ENCODE results near the gene SMC4. TPM values are rescaled to one million over a fixed set of nuclear protein-coding genes. Genes with fewer than 3 reads are reported as not detected.
"Not testable (repeated sequence)": the region's sequence is repeated elsewhere in the genome, so short reads cannot be mapped to it uniquely, and the experiment has no call there.

The SMC4 gene
- total RNA-seq, 1 donor from 2014 or later: 194 TPM

DNA sequence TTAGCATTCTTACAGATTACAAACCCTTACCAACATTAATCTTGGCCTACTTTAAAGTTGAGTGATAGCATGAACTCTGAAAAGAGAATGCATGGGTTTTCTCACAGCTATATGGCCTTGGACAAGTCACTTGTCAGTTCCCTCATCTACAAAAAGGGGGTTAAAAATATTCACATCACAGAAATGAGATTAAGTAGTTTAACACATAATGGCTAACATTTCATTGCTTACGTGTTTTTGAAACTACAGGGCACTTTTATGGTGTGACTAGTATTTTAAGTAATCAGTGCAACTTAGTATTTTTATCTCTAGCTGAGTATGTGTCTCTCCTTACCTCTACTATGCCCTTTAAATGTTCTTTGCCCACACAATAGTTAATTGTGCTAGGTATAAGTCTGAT, 36.3 kb downstream of the SMC4 start:
- H3K4me1 Mint-ChIP-seq (ENCODE audit: low read depth): peaks cover 40% of the 10 kb centered on the region
- H3K27me3 Mint-ChIP-seq (ENCODE audit: low read depth): no peaks in the 10 kb centered on the region
- no peaks in the 10 kb centered on the region for H3K9me3 Mint-ChIP-seq
- H3K27ac Mint-ChIP-seq: no peak overlapping the region
- H3K4me3 Mint-ChIP-seq (ENCODE audit: low read depth): no peak overlapping the region
- peaks cover 92% of the 10 kb centered on the region for H3K36me3 Mint-ChIP-seq (ENCODE audit: low read depth)
- intact Hi-C loops (cut with micrococcal nuclease): no loop called here
- no peak for DNase-seq (ENCODE audit: low spot score)

DNA sequence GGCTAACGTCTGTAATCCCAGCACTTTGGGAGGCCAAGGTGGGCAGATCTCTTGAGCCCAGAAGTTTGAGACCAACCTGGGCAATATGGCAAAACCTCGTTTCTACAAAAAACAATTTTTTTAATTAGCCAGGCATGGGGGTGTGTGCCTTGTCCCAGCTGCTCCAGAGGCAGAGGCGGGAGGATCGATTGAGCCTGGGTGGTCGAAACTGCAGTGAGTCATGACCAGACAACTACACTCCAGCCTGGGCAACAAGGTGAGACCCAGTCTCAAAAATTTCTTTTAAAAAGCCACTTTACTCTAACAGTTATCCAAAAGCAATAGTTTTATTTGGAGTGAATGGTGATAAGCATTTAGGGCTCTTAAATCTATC, 37.6 kb downstream of the SMC4 start:
- H3K9me3 Mint-ChIP-seq: no peaks in the 10 kb centered on the region
- H3K36me3 Mint-ChIP-seq (ENCODE audit: low read depth): peaks cover 91% of the 10 kb centered on the region
- H3K4me1 Mint-ChIP-seq (ENCODE audit: low read depth): peaks cover 46% of the 10 kb centered on the region
- H3K4me3 Mint-ChIP-seq (ENCODE audit: low read depth): no peak overlapping the region
- no peak for DNase-seq (ENCODE audit: low spot score)
- H3K27ac Mint-ChIP-seq: peak overlapping the region; percentile 42
- H3K27me3 Mint-ChIP-seq (ENCODE audit: low read depth): no peaks in the 10 kb centered on the region
- intact Hi-C loops (cut with micrococcal nuclease): no loop called here

DNA sequence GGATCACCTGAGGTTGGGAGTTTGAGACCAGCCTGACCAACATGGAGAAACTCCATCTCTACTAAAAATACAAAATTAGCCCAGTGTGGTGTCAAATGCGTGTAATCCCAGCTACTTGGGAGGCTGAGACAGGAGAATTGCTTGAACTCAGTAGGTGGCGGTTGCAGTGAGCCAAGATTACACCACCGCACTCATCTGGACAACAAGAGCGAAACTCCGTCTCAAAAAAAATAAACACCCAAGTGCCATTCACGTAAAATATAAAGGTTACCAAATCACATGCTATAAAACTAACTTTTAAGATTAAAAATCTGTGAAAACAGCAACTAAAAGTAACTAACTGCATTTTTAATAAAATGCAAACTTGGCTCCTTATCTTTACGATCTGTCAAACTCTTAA, 41.2 kb downstream of the SMC4 start:
- no peaks in the 10 kb centered on the region for H3K9me3 Mint-ChIP-seq
- H3K4me3 Mint-ChIP-seq (ENCODE audit: low read depth): no peak overlapping the region
- intact Hi-C loops (cut with micrococcal nuclease): no loop called here
- peaks cover 88% of the 10 kb centered on the region for H3K36me3 Mint-ChIP-seq (ENCODE audit: low read depth)
- peaks cover 62% of the 10 kb centered on the region for H3K4me1 Mint-ChIP-seq (ENCODE audit: low read depth)
- no peaks in the 10 kb centered on the region for H3K27me3 Mint-ChIP-seq (ENCODE audit: low read depth)
- DNase-seq (ENCODE audit: low spot score): no peak
- H3K27ac Mint-ChIP-seq: peak overlapping the region; percentile 15

DNA sequence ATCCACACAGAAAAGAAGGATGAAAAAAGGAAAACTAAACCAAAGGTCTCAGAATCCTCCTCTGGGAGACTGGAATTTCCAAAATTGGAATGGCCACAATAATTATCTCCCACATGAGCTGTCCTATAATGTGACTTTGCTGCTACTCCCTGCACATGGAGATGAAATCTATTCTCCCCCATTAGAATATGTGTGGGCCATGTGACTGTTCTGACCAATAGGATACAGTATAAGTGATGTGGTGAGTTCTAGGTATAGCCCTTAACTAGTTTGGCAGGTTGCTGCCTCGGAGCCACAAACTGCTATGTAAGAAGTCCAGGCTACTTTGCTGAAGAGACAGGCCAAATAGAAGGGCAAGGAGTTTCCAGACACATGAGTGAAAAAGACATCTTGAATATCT, 45.0 kb downstream of the SMC4 start:
- Mint-ChIP-seq H3K27me3 (ENCODE audit: low read depth) (no peaks in the 10 kb centered on the region), H3K4me3 (ENCODE audit: low read depth) (no peak overlapping the region), H3K9me3 (no peaks in the 10 kb centered on the region), H3K36me3 (ENCODE audit: low read depth) (peaks cover 87% of the 10 kb centered on the region), H3K4me1 (ENCODE audit: low read depth) (peaks cover 57% of the 10 kb centered on the region), H3K27ac (peak overlapping the region; percentile 58)
- intact Hi-C loops (cut with micrococcal nuclease): no loop called here
- DNase-seq (ENCODE audit: low spot score): no peak

DNA sequence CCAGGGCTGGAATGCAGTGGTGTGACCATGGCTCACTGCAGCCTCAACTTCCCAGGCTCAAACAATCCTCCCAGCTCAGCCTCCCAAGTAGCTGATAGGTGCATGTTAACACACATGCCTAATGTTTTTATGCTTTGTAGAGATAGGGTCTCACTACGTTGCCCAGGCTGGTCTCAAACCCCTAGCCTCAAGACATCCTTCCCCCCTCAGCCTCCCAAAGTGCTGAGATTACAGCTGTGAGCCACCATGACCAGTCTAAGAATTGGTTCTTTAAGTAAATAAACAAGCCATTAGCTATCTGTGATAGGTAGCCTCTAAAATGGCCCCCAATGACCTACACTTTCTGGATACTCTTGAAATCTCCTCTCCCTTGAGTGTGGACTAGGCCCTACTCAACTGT, 46.4 kb downstream of the SMC4 start:
- Mint-ChIP-seq H3K4me1 (ENCODE audit: low read depth) (peaks cover 57% of the 10 kb centered on the region), H3K36me3 (ENCODE audit: low read depth) (peaks cover 80% of the 10 kb centered on the region)

DNA sequence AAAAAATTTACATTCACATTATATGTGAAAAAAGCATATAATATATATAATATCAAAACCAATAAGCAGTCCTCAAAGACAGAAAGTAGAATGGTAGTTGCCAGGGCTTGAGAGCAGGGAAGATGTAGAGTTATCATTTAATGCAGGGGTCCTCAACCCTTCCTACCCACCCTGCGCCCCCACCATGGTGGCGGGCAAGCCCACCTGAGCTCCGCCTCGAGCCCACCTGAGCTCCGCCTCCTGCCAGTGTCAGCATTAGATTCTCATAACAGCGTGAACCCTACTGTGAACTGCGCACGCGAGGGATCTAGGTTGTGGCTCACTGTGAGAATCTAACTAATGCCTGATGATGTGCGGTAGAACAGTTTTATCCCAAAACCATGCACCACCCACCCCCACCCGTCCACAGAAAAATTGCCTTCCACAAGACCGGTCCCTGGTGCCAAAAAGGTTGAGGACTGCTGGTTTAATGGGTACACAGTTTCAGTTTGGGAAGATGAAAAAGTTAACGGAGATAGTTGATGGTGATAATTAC, 47.1 kb downstream of the SMC4 start:
- intact Hi-C loops (cut with micrococcal nuclease): loop anchor here (5.0 kb wide), 1 partner anchor 311 kb away; the partner anchor contains the start of gene PPM1L
- Mint-ChIP-seq H3K4me1 (ENCODE audit: low read depth) (peaks cover 57% of the 10 kb centered on the region), H3K9me3 (peaks cover 5% of the 10 kb centered on the region), H3K4me3 (ENCODE audit: low read depth) (peak overlapping the region; percentile 53), H3K36me3 (ENCODE audit: low read depth) (peaks cover 74% of the 10 kb centered on the region), H3K27ac (no peak overlapping the region), H3K27me3 (ENCODE audit: low read depth) (no peaks in the 10 kb centered on the region)
- no peak for DNase-seq (ENCODE audit: low spot score)

More for the DNA sequence above, 46.4 kb downstream of the SMC4 start:
- intact Hi-C loops (cut with micrococcal nuclease): loop anchor here (5.0 kb wide), 1 partner anchor 311 kb away; the partner anchor contains the start of gene PPM1L
- DNase-seq (ENCODE audit: low spot score): no peak
- Mint-ChIP-seq H3K27me3 (ENCODE audit: low read depth) (no peaks in the 10 kb centered on the region), H3K9me3 (peaks cover 5% of the 10 kb centered on the region), H3K4me3 (ENCODE audit: low read depth) (no peak overlapping the region), H3K27ac (peak overlapping the region; percentile 47)

DNA sequence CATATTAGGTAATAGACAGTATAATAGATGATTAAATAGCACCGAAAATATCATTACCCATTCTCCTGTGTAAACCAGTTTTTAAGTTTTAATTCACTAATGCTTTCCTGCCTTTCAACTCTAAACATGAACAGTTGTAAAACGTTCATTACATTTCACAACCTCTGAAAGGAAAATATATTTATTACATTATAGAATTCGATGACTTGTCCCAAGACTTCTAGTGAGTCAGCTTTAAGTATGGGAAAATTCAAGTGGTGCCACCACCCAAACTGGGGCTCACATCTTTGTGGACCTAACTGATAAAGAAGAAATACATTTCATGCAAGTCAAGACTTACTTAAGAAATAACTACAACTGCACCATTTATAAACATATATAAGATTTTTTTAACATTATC, 48.1 kb downstream of the SMC4 start:
- Mint-ChIP-seq H3K36me3 (ENCODE audit: low read depth) (peaks cover 66% of the 10 kb centered on the region), H3K27ac (no peak overlapping the region), H3K4me3 (ENCODE audit: low read depth) (peak overlapping the region; percentile 91), H3K9me3 (peaks cover 5% of the 10 kb centered on the region), H3K27me3 (ENCODE audit: low read depth) (no peaks in the 10 kb centered on the region), H3K4me1 (ENCODE audit: low read depth) (peaks cover 49% of the 10 kb centered on the region)
- DNase-seq (ENCODE audit: low spot score): no peak
- intact Hi-C loops (cut with micrococcal nuclease): loop anchor here (5.0 kb wide), 1 partner anchor 310 kb away; the partner anchor contains the start of gene PPM1L

DNA sequence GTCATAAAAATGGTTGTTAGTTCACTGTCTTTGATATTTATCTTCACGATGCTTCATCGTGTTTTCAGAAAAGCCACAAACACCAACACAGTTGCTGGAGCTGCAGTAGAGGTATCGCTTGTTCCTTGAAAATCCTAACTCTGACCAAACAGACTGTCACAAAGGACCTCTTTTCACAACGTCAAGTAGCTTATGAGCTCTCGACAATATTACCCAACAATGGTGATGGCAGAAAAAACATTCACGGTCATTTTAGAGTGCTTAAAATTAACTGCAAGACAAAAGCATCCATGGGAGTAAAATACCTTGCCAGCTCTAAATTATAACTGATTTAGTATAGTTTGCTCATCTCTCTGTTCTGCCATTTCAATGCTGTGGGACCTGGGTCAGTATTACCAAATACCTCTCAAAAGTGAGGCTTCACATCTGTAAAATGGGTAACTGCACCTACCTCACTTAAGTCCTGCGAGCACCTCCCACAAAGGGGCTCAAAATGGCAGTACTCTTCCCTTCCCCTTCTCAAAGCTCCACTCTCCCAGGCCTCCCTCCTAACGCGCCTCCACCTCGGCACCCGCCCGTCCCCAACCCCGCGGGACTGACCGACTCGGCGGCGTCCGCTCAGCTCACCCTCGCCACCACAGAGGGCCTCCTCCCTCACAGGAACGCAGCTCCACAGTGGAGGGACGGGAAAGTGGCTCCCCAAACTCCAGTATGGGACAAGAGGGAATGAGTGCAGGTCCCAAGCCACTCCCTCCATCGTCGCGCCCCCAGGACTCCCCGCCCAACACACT, 49.6 kb downstream of the SMC4 start:
- intact Hi-C loops (cut with micrococcal nuclease): loop anchor here (1.0 to 5.0 kb wide), 4 partner anchors 37 to 308 kb away; partner anchors contain the start of genes IFT80, KPNA4, PPM1L and SMC4
- DNase-seq (ENCODE audit: low spot score): no peak
- Mint-ChIP-seq H3K9me3 (peaks cover 5% of the 10 kb centered on the region), H3K4me1 (ENCODE audit: low read depth) (peaks cover 38% of the 10 kb centered on the region), H3K27ac (peak overlapping the region; percentile 95), H3K27me3 (ENCODE audit: low read depth) (no peaks in the 10 kb centered on the region), H3K4me3 (ENCODE audit: low read depth) (peak overlapping the region; percentile 91), H3K36me3 (ENCODE audit: low read depth) (peaks cover 52% of the 10 kb centered on the region)

DNA sequence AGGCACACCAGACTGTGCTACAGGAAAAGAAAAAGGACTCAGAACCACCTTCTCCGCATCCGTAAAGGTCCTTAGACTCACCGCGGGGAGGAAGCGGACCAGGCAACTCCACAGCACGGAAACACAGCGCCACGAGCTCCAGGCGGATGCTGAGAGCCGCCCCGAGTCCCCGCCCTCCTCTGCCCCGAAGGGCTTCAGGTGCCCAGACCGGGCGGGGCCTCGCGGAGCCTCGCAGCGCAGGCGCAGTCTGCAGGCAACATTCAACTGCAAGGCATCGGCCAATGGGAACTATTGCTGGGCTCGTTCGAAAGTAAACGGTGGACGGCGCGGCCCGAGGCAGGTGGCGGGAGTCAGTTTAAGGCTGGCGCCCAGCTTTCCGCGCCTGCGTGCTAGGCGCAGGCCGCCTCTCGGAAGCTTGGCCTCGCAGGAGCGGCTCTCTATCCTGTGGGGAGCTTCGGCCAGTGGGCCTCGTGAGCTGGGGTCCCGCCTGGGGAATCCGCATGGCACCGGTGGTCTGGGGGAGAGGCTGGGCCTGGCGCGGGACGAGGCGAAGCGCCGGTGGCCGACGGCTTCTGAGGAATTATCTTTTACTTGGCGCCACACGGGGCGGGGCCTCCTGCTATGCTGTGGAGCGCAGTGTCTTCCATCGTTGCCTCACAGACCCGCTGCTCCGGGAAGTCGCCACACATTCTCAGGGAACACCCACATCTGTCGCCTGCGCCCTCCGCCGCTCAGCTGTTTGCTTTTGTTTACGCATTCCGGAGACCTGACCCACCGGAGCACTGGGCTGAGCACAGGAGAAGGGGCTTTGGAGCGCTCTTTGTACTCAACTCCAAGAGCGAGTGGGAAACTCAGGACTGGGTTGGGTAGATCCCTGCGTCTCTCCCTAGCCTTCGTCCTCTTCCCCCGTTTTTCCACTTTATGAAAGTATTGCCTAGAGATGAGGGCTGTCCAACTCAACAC, 50.5 kb downstream of the SMC4 start, which contains the start of gene TRIM59:
Gene TRIM59, minus strand, starts transcription at position 151 of the 963 bp plus-strand sequence. CDS start 10,603 bp downstream, outside the sequence.
- peak within 1 kb of the TSS; percentile 95 for H3K27ac Mint-ChIP-seq
- intact Hi-C loops (cut with micrococcal nuclease): loop anchor here (1.0 to 5.0 kb wide), 4 partner anchors 36 to 307 kb away; partner anchors contain the start of genes IFT80, KPNA4, PPM1L and SMC4
- H3K4me1 Mint-ChIP-seq (ENCODE audit: low read depth): peaks cover 33% of the 10 kb centered on the region
- peak within 1 kb of the TSS; percentile 91 for H3K4me3 Mint-ChIP-seq (ENCODE audit: low read depth)
- peaks cover 5% of the 10 kb centered on the region for H3K9me3 Mint-ChIP-seq
- peak; percentile 97 for DNase-seq (ENCODE audit: low spot score)
- peaks cover 46% of the 10 kb centered on the region for H3K36me3 Mint-ChIP-seq (ENCODE audit: low read depth)
- H3K27me3 Mint-ChIP-seq (ENCODE audit: low read depth): peaks cover 2% of the 10 kb centered on the region

DNA sequence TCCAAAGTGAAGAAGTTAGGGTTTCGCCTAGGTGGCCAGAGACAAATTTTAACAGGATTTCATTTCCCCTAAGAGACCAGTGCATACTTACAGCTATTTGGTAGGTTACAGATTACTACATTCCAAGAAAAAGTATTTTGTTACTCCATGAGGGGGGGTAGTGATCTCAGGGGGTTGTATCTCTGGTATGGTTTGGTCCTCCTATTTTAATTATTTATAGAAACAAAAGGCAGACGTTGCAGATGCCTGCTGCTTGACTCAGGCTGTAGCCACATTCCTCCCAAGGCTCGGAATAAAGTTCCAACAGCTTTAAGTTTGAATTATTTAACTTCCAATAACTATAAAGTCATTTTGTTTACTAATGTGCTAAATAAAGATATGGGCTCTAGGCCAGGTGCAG, 51.4 kb downstream of the SMC4 start:
- Mint-ChIP-seq H3K27me3 (ENCODE audit: low read depth) (peaks cover 2% of the 10 kb centered on the region), H3K9me3 (peaks cover 5% of the 10 kb centered on the region), H3K36me3 (ENCODE audit: low read depth) (peaks cover 38% of the 10 kb centered on the region), H3K4me3 (ENCODE audit: low read depth) (peak overlapping the region; percentile 91), H3K27ac (peak overlapping the region; percentile 95), H3K4me1 (ENCODE audit: low read depth) (peaks cover 29% of the 10 kb centered on the region)
- DNase-seq (ENCODE audit: low spot score): no peak
- intact Hi-C loops (cut with micrococcal nuclease): no loop called here

DNA sequence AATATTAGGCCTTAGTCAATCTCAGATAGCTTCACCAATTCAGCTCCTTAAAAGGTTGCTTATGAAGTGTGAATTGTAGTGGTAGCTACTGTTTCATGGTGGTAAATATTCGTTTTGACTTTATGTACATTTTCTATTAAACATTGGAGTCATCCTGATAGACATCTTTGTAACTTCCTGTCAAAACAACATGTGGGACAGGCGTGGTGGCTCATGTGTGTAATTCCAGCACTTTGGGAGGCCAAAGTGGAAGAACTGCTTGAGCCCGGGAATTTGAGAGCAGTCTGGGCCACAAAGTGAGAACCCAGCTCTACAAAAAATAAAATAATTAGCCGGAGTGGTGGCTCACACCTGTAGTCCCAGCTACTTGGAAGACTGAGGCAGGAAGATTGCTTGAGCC, 52.2 kb downstream of the SMC4 start:
- Mint-ChIP-seq H3K9me3 (peaks cover 5% of the 10 kb centered on the region), H3K4me1 (ENCODE audit: low read depth) (peaks cover 23% of the 10 kb centered on the region), H3K27ac (no peak overlapping the region), H3K4me3 (ENCODE audit: low read depth) (no peak overlapping the region), H3K36me3 (ENCODE audit: low read depth) (peaks cover 32% of the 10 kb centered on the region), H3K27me3 (ENCODE audit: low read depth) (peaks cover 5% of the 10 kb centered on the region)
- DNase-seq (ENCODE audit: low spot score): no peak
- intact Hi-C loops (cut with micrococcal nuclease): no loop called here

DNA sequence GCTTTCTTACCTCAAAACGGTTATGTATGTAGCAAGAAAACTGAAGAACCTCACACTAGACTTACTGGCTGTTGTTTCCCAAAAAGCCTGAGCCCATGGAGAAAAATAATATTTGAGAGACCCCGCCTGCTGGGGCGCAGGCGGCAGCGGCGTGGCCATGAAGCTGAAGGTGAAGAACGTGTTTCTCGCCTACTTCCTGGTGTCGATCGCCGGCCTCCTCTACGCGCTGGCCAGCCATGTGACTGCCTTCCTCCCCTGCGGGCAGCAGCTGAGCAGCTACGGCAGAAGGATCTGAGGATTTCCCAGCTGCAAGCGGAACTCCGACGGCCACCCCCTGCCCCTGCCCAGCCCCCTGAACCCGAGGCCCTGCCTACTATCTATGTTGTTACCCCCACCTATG, 52.8 kb downstream of the SMC4 start:
- DNase-seq (ENCODE audit: low spot score); H3K4me3 Mint-ChIP-seq (ENCODE audit: low read depth); intact Hi-C loops (cut with micrococcal nuclease); H3K9me3 Mint-ChIP-seq; H3K27me3 Mint-ChIP-seq (ENCODE audit: low read depth); H3K27ac Mint-ChIP-seq: not testable (repeated sequence)
- Mint-ChIP-seq H3K36me3 (ENCODE audit: low read depth) (peaks cover 26% of the 10 kb centered on the region), H3K4me1 (ENCODE audit: low read depth) (peaks cover 20% of the 10 kb centered on the region)

Measured in activated T-helper 2 cell treated with anti-CD3 and anti-CD28 coated beads, Interferon-gamma antibody, Interleukin-2, Interleukin-4, amounts not matched to agents 10 μg/mL and 5 μg/mL and 100 μg/mL, durations not matched to agents 14 hours and 24 hours and 36 hours (primary cell).